Measurements from ENCODE around the gene SARM1. TPM values are rescaled to one million over a fixed set of nuclear protein-coding genes. Genes with fewer than 3 reads are reported as not detected.
"Not testable (repeated sequence)": the region's sequence is repeated elsewhere in the genome, so short reads cannot be mapped to it uniquely, and the experiment has no call there.

Gene SARM1
- total RNA-seq, 1 experiment from 2014 or later: 23.2 TPM

DNA sequence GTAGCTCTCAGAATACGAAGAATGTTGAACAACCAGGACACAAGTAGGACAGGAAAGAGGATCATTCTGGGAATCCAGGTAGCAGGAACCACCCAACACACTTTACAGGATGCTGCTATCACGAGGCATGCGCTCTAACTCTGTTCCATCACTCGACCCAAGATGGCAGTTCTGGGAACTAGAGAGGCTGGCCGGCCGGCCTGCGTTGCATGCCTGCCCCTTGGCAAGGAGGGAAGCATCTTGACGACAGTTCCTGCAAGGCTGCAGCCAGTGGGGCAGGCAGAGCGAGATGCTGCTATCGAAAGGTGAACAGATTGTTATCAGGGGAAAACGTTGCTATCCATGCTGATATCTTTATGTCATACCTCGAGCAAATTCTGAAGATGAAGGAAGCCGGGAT, 53.7 kb downstream of the SARM1 start:
- DNase-seq (ENCODE audit: low spot score): no peak

DNA sequence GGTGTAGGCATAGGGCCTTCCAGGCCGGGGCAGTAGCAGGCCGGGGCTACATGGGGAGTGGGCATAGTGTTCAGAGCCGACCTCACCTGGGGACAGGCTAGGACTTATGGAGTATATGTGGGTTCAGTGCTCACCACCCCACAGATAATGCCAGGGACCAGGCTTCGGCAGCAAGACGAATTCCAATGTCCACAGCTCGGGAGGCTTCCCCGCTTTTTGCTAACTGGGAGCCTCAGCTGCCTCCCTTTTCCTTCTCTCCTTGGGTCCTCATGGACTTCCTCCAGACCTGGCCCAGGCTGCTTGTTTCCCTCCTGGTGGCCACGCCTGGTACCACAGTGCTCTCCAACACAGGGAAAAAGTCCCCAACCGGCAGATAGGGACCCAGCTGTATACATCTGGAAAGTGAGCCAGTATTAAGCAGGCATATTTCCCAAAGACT, 54.6 kb downstream of the SARM1 start:
- DNase-seq (ENCODE audit: low spot score): no peak

DNA sequence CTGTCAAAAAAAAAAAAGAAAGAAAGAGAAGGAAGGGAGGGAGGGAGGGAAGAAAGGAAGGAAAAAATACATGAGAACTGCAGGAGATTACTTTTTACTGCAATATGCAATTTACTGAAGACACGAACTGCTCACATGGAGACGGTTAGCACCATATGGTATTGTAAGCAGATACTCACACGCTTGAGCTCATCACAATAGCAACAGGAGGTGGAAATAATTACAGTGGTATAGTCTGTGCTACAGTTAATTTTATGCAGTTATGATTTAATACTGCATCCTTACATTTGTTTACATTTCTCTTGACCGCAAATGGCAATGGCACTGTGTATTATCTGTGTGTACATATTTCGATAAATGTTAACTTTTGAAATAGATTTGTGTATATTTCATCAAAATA, 55.9 kb downstream of the SARM1 start:
- no peak for DNase-seq (ENCODE audit: low spot score)

DNA sequence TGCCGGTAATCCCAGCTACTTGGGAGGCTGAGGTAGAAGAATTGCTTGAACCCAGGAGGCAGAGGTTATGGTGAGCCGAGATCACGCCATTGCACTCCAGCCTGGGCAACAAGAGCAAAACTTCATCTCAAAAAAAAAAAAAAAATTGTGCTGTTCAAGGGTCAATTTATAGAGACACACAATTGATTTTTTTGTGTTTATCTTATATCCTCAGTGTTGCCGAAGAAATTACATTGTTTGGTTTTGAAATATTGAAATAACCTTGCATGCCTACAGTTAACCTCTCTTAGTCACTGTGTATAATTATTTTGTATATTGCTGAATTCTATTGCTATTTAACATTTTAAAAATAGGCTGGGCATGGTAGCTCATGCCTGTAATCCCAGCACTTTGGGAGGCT, 56.5 kb downstream of the SARM1 start:
- DNase-seq (ENCODE audit: low spot score): not testable (repeated sequence)

DNA sequence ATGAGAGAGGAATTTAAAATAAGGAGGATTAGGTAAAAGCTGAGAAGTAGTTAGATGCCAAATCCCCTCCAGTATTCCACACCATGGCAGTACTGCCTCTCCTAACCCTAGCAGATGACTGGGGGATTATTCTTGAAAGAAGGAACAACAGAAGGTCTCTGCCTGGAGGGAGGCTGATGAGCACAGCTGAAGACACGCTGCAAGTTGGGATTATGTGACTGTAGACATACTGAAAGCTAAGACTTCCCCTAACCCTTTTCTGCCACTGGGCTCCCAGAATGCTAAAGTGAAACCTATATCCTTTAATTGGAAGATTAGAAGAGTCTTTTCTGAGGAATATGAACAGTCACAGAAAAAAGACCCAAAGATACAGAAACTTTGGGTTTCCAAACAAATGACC, 62.2 kb downstream of the SARM1 start:
- no peak for DNase-seq (ENCODE audit: low spot score)

DNA sequence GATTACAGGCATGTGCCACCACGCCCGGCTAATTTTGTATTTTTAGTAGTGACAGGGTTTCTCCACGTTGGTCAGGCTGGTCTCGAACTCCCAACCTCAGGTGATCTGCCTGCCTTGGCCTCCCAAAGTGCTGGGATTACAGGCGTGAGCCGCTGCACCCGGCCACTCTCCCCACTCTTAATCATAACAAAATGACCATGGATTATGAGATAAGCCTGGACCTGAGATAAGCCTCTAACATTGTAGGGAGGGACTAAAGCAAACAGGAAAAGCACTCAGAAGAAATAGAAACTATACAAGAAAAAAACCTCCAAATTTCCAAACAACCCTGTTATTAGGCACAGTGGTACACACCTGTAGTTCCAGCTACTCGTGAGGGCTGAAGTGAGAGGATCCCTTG, 62.8 kb downstream of the SARM1 start:
- DNase-seq (ENCODE audit: low spot score): not testable (repeated sequence)

DNA sequence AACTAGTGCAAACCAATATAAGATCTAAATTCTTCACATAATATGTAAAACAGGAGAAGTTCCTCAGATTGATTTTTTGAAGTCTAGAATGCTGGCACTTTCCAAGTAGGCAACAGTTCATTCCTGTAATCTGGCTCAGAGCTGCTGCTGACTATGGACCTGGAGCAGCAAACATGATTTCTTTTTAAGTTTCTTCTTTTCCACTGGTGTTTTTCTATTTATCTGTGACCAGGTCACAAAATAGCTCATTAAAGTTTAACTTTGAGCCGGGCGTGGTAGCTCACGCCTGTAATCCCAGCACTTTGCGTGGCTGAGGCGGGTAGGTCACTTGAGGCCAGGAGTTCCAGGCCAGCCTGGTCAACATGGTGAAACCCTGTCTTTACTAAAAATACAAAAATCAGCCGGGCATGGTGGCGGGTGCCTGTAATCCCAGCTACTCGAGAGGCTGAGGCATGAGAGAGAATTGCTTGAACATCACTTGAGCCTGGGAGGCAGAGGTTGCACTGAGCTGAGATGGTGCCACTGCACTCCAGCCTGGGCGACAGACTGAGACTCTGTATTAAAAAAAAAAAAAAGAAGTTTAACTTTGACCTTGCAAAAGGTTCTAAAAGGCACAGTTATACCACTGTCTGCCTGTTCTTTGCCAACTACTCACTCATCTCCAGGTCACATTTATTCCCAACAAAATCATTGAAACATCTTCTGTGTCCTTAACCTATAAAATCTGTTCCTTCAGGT, 72.6 kb downstream of the SARM1 start:
- DNase-seq (ENCODE audit: low spot score): no peak

DNA sequence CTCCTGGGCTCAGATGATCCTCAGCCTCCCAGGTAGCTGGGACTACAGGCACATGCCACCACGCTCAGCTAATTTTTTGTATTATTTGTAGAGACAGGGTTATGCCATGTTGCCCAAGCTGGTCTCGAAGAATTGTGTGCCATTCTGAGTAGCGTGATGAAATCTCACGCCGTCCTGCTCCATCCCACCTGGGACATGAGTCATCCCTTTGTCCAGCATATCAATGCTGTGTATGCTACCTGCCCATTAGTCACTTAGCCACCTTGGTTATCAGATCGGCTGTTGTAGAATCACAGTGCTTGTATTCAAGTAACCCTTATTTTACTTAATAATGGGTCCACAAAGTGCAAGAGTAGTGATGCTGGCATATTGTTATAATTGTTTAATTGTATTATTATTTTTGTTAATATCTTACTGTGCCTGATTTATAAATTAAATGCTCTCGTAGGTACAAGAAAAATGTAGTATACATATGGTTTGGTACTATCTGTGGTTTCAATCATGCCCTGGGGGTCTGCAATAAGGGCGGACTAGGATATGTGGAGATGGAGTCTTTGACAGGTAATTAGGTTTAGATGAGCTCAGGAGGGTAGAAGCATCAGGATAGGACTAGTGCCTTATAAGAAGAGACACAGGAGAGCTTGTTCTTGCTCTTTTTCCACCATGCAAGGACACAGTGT, 75.4 kb downstream of the SARM1 start:
- no peak for DNase-seq (ENCODE audit: low spot score)

DNA sequence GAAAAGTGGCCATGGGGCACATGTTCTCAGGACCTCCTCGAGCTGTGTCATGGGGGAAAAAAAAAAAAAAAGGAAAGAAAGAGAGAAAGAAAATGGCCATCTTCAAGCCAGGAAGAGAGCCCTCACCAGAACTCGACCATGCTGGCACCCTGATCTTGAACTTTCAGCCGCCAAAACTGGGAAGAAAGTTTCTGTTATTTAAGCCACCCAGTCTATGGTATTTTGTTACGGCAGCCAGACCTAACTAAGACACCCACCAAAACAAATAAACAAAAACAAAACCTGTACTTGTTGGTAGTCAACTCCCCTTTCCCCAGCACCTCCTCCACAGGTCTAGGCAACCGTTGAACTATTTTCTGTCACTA, 75.9 kb downstream of the SARM1 start:
- DNase-seq (ENCODE audit: low spot score): no peak

DNA sequence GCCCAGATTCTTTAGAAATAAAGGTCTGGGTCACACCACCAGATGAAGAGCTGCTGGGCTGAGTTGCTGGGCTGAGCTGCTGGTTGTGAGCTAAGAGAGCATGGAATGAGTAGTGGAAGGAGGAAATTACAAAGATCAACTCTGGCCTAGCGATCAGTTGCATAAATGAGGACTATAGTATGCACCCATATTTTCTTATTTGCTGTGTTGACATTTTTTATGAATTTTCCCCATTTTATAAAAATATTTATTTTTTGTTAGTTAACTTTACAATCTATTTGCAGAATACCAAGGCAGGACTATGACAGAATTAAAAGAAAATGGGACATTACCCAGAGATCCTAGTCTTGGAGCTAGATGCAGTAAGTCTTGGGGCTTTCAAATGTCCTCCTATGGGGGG, 78.4 kb downstream of the SARM1 start:
- DNase-seq (ENCODE audit: low spot score): no peak

Other genes with a start within 250 kb of the SARM1 start
- gene TMEM97, start 52.5 kb upstream of the SARM1 start, total RNA-seq (2014; rRNA removed; shearing (Covaris generic)): 32.7 and 43.9 TPM in 2 replicates
- gene IFT20, start 36.2 kb upstream of the SARM1 start, total RNA-seq (2014; rRNA removed; shearing (Covaris generic)): 38.9 and 45.5 TPM in 2 replicates
- 36.2 and 44.7 TPM in 2 replicates for gene TNFAIP1, start 35.9 kb upstream of the SARM1 start, total RNA-seq (2014; rRNA removed; shearing (Covaris generic))
- 166 and 176 TPM in 2 replicates for gene POLDIP2, start 14.2 kb upstream of the SARM1 start, total RNA-seq (2014; rRNA removed; shearing (Covaris generic))
- gene SEBOX, start 6.5 kb upstream of the SARM1 start, total RNA-seq (2014; rRNA removed; shearing (Covaris generic)): not detected in 2 replicates
- 0.43 and 4.4 TPM in 2 replicates for gene VTN, start 1.4 kb upstream of the SARM1 start, total RNA-seq (2014; rRNA removed; shearing (Covaris generic))
- gene SLC46A1, start 34.5 kb downstream of the SARM1 start, total RNA-seq (2014; rRNA removed; shearing (Covaris generic)): 2.5 and 4.9 TPM in 2 replicates
- gene SLC13A2, start 102.0 kb downstream of the SARM1 start, total RNA-seq (2014; rRNA removed; shearing (Covaris generic)): not detected in 2 replicates
- 0.22 TPM in 1 of 2 replicates, not detected in the other for gene FOXN1, start 134.7 kb downstream of the SARM1 start, total RNA-seq (2014; rRNA removed; shearing (Covaris generic))
- 65.5 and 73.5 TPM in 2 replicates for gene UNC119, start 180.9 kb downstream of the SARM1 start, total RNA-seq (2014; rRNA removed; shearing (Covaris generic))
- gene PIGS, start 199.8 kb downstream of the SARM1 start, total RNA-seq (2014; rRNA removed; shearing (Covaris generic)): 48.9 and 83.5 TPM in 2 replicates
- gene ALDOC, start 205.2 kb downstream of the SARM1 start, total RNA-seq (2014; rRNA removed; shearing (Covaris generic)): 1.3 and 2.1 TPM in 2 replicates
- gene SPAG5, start 227.3 kb downstream of the SARM1 start, total RNA-seq (2014; rRNA removed; shearing (Covaris generic)): 162 and 170 TPM in 2 replicates
- 6.5 and 8.4 TPM in 2 replicates for gene RSKR, start 242.5 kb downstream of the SARM1 start, total RNA-seq (2014; rRNA removed; shearing (Covaris generic))

Measured in A172 (cell line).